ENCODE measurements around the gene FAR1. TPM values are rescaled to one million over a fixed set of nuclear protein-coding genes. Genes with fewer than 3 reads are reported as not detected.
"Not testable (repeated sequence)": the region's sequence is repeated elsewhere in the genome, so short reads cannot be mapped to it uniquely, and the experiment has no call there.

Gene FAR1
- total RNA-seq, 1 donor from 2014 or later = 58.0 TPM

GRCh38 chr11:13726456-13726855, 58.0 kb downstream of the FAR1 start:
- no peak overlapping the region for H3K4me3 Mint-ChIP-seq (ENCODE audit: low read depth)
- H3K9me3 Mint-ChIP-seq (ENCODE audit: low read depth) = no peaks in the 10 kb centered on the region
- no peaks in the 10 kb centered on the region for H3K27me3 Mint-ChIP-seq
- H3K36me3 Mint-ChIP-seq (ENCODE audit: insufficient read depth) = peaks cover 26% of the 10 kb centered on the region
- TF ChIP-seq CTCF (IDR thresholded peaks at IDR 0.05; ENCODE audit: unreplicated experiment) = no peak
- H3K4me1 Mint-ChIP-seq (ENCODE audit: low read depth) = peaks cover 11% of the 10 kb centered on the region
- no peak for DNase-seq (ENCODE audit: low spot score, unreplicated experiment)
- no peak overlapping the region for H3K27ac Mint-ChIP-seq

- Mint-ChIP-seq H3K36me3 (ENCODE audit: insufficient read depth) (peaks cover 23% of the 10 kb centered on the region), H3K27me3 (no peaks in the 10 kb centered on the region), H3K4me3 (ENCODE audit: low read depth) (no peak overlapping the region), H3K9me3 (ENCODE audit: low read depth) (no peaks in the 10 kb centered on the region), H3K27ac (no peak overlapping the region), H3K4me1 (ENCODE audit: low read depth) (peaks cover 11% of the 10 kb centered on the region)
- DNase-seq (ENCODE audit: low spot score, unreplicated experiment) = no peak
- TF ChIP-seq CTCF (IDR thresholded peaks at IDR 0.05; ENCODE audit: unreplicated experiment) = no peak
Measured at GRCh38 chr11:13728076-13728475, 59.6 kb downstream of the FAR1 start.

- H3K9me3 Mint-ChIP-seq (ENCODE audit: low read depth) = no peaks in the 10 kb centered on the region
- no peak overlapping the region for H3K4me3 Mint-ChIP-seq (ENCODE audit: low read depth)
- no peak overlapping the region for H3K27ac Mint-ChIP-seq
- no peak for DNase-seq (ENCODE audit: low spot score, unreplicated experiment)
- TF ChIP-seq CTCF (IDR thresholded peaks at IDR 0.05; ENCODE audit: unreplicated experiment) = no peak
- no peaks in the 10 kb centered on the region for H3K36me3 Mint-ChIP-seq (ENCODE audit: insufficient read depth)
- peaks cover 3% of the 10 kb centered on the region for H3K4me1 Mint-ChIP-seq (ENCODE audit: low read depth)
- no peaks in the 10 kb centered on the region for H3K27me3 Mint-ChIP-seq
Measured at GRCh38 chr11:13734530-13734929, 66.1 kb downstream of the FAR1 start.

- Mint-ChIP-seq H3K27me3 (peaks cover 18% of the 10 kb centered on the region), H3K9me3 (ENCODE audit: low read depth) (no peaks in the 10 kb centered on the region), H3K4me3 (ENCODE audit: low read depth) (no peak overlapping the region), H3K27ac (no peak overlapping the region), H3K36me3 (ENCODE audit: insufficient read depth) (no peaks in the 10 kb centered on the region), H3K4me1 (ENCODE audit: low read depth) (no peaks in the 10 kb centered on the region)
- no peak for TF ChIP-seq CTCF (IDR thresholded peaks at IDR 0.05; ENCODE audit: unreplicated experiment)
- DNase-seq (ENCODE audit: low spot score, unreplicated experiment) = no peak
Measured at GRCh38 chr11:13745165-13745564, 76.7 kb downstream of the FAR1 start.

- H3K4me3 Mint-ChIP-seq (ENCODE audit: low read depth); H3K4me1 Mint-ChIP-seq (ENCODE audit: low read depth); H3K36me3 Mint-ChIP-seq (ENCODE audit: insufficient read depth); H3K27me3 Mint-ChIP-seq; DNase-seq (ENCODE audit: low spot score, unreplicated experiment); H3K27ac Mint-ChIP-seq: not testable (repeated sequence)
- H3K9me3 Mint-ChIP-seq (ENCODE audit: low read depth) = peaks cover 15% of the 10 kb centered on the region
Measured at GRCh38 chr11:13753316-13753715, 84.8 kb downstream of the FAR1 start.

GRCh38 chr11:13759050-13759449, 90.6 kb downstream of the FAR1 start:
- peaks cover 5% of the 10 kb centered on the region for H3K4me1 Mint-ChIP-seq (ENCODE audit: low read depth)
- no peak overlapping the region for H3K4me3 Mint-ChIP-seq (ENCODE audit: low read depth)
- no peak overlapping the region for H3K27ac Mint-ChIP-seq
- H3K36me3 Mint-ChIP-seq (ENCODE audit: insufficient read depth) = no peaks in the 10 kb centered on the region
- H3K27me3 Mint-ChIP-seq = peaks cover 4% of the 10 kb centered on the region
- DNase-seq (ENCODE audit: low spot score, unreplicated experiment) = no peak
- H3K9me3 Mint-ChIP-seq (ENCODE audit: low read depth) = no peaks in the 10 kb centered on the region
- TF ChIP-seq CTCF (IDR thresholded peaks at IDR 0.05; ENCODE audit: unreplicated experiment) = no peak
